Left lung (tissue), 10 donors: Measurements from ENCODE around the gene THTPA. TPM values are rescaled to one million over a fixed set of nuclear protein-coding genes. Genes with fewer than 3 reads are reported as not detected.

Experiments
- ATAC-seq: fragments of 200-7000 bp; cut with Tn5 transposase; one replicate; pipeline ENCODE4 v1.9.1; 2020; ENCODE audit warnings: moderate library complexity
- DNase-seq, 4 donors: peaks; one replicate each; pipeline ENCODE4 v3.0.0-alpha.2; 2013 to 2020
- H3K27ac ChIP-seq, 2 donors: fragments of 200-600 bp; sonication (generic) in 1 of 2; one replicate each; pipeline versions ENCODE4 v1.5.0 to v1.8.0; 2020 to 2021
- H3K27me3 ChIP-seq, 2 donors: fragments of 200-600 bp; sonication (generic) in 1 of 2; one replicate each; pipeline versions ENCODE4 v1.5.0 to v1.8.0; 2020 to 2021
- H3K36me3 ChIP-seq, 2 donors: fragments of 200-600 bp; sonication (generic) in 1 of 2; one replicate each; pipeline versions ENCODE4 v1.5.0 to v1.8.0; 2020 to 2021
- H3K4me1 ChIP-seq, 2 donors: fragments of 200-600 bp; one replicate each; pipeline ENCODE4 v1.8.0; 2021
- H3K4me3 ChIP-seq, 2 donors: fragments of 200-600 bp; sonication (generic) in 1 of 2; one replicate each; pipeline versions ENCODE4 v1.5.0 to v1.8.0; 2020 to 2021; ENCODE audit warnings: mild to moderate bottlenecking in 1 of 2
- H3K9me3 ChIP-seq, 2 donors: fragments of 200-600 bp; sonication (generic) in 1 of 2; one replicate each; pipeline versions ENCODE4 v1.5.0 to v1.8.0; 2020 to 2021
- CTCF ChIP-seq, 2 donors: fragments of 200-600 bp; sonication (generic) in 1 of 2; IDR thresholded peaks; one replicate each; pipeline versions ENCODE4 v1.5.0 to v1.8.0; 2021; ENCODE audit warnings: antibody characterized with exemption in 2 of 2
- intact Hi-C, 2 donors: fragments of 100-400 bp; cut with DNase I; formaldehyde crosslinking; loops; one replicate each; pipeline versions ENCODE4 v1.11.2 to v1.14.2; 2022
- polyA plus RNA-seq, 6 donors: library from polyadenylated mRNA; unstranded; fragments of 120-200 nt; gene quantifications; one replicate each; pipeline ENCODE4 v1.2.1, GENCODE V29; 2013; ENCODE audit not compliant: insufficient read length in 6 of 6
- total RNA-seq, 2 donors: library from RNA; stranded (reverse); fragmentation: NEBNext Ultra II Directional; extraction: Animal tissue kit (Norgen Biotek cat#: 25700); gene quantifications; one replicate each; pipeline ENCODE4 v1.2.1, GENCODE V29; 2021
- donor health status: DM: no; HTN: yes; CAD: no.
- donor health status: DM: no; HTN: no; CAD: no.

THTPA gene
- total and polyA plus RNA-seq, 8 donors = 10.7 to 20.3 (median 12.6) TPM

GRCh38 chr14:23568021-23568599 is 12.0 kb downstream of the THTPA start:
- intact Hi-C loops = no loop called here
- no peak for TF ChIP-seq CTCF (IDR thresholded peaks at IDR 0.05)

GRCh38 chr14:23568600-23569331 is 12.7 kb downstream of the THTPA start:
- ATAC-seq (no peak), DNase-seq (peak in 1 of 4 donors; percentile 69)
- intact Hi-C loops = no loop called here
- no peaks in the 10 kb centered on the region for H3K9me3 ChIP-seq
- TF ChIP-seq CTCF (IDR thresholded peaks at IDR 0.05) = no peak
- peaks cover 17 to 52% of the 10 kb centered on the region in 2 donors for H3K4me1 ChIP-seq
- H3K27ac ChIP-seq = no peak overlapping the region
- no peak overlapping the region for H3K4me3 ChIP-seq
- peaks cover 0 to 25% of the 10 kb centered on the region in 2 donors for H3K36me3 ChIP-seq
- H3K27me3 ChIP-seq = peaks cover 0 to 4% of the 10 kb centered on the region in 2 donors

More at GRCh38 chr14:23568021-23568599, 12.0 kb downstream of the THTPA start:
- H3K27me3 ChIP-seq = peaks cover 0 to 4% of the 10 kb centered on the region in 2 donors
- ATAC-seq = no peak
- H3K9me3 ChIP-seq = no peaks in the 10 kb centered on the region
- DNase-seq = no peak
- peak overlapping the region; percentile 26 to 68 for H3K27ac ChIP-seq
- peaks cover 0 to 31% of the 10 kb centered on the region in 2 donors for H3K36me3 ChIP-seq
- H3K4me1 ChIP-seq = peaks cover 17 to 49% of the 10 kb centered on the region in 2 donors
- peak overlapping the region in 1 of 2 donors; percentile 67 for H3K4me3 ChIP-seq

- peaks cover under 1 to 10% of the 10 kb centered on the region in 2 donors for H3K27me3 ChIP-seq
- H3K4me3 ChIP-seq = no peak overlapping the region
- TF ChIP-seq CTCF (IDR thresholded peaks at IDR 0.05) = no peak
- intact Hi-C loops = no loop called here
- peaks cover 17 to 52% of the 10 kb centered on the region in 2 donors for H3K4me1 ChIP-seq
- H3K27ac ChIP-seq = no peak overlapping the region
- no peaks in the 10 kb centered on the region for H3K9me3 ChIP-seq
- peak in 1 of 4 donors; percentile 57 for DNase-seq
- no peak for ATAC-seq
- peaks cover 0 to 16% of the 10 kb centered on the region in 2 donors for H3K36me3 ChIP-seq
These were observed 13.5 kb downstream of the THTPA start for GRCh38 chr14:23569443-23570151.

GRCh38 chr14:23570806-23571483 is 14.9 kb downstream of the THTPA start:
- H3K27ac ChIP-seq = no peak overlapping the region
- intact Hi-C loops = no loop called here
- H3K36me3 ChIP-seq = peaks cover 0 to 3% of the 10 kb centered on the region in 2 donors
- H3K27me3 ChIP-seq = peaks cover 14 to 23% of the 10 kb centered on the region in 2 donors
- no peak for ATAC-seq
- no peaks in the 10 kb centered on the region for H3K9me3 ChIP-seq
- no peak overlapping the region for H3K4me3 ChIP-seq
- peak in 1 of 4 donors; percentile 68 for DNase-seq
- no peak for TF ChIP-seq CTCF (IDR thresholded peaks at IDR 0.05)
- peaks cover 18 to 53% of the 10 kb centered on the region in 2 donors for H3K4me1 ChIP-seq
